ENCODE data around the gene ITGAE. TPM values are rescaled to one million over a fixed set of nuclear protein-coding genes. Genes with fewer than 3 reads are reported as not detected.

ITGAE gene
- total RNA-seq, 2 donors from 2014 or later: 15.7 to 20.5 TPM

GRCh38 chr17:3827124-3827773 lies 26.3 kb upstream of the ITGAE start:
- intact Hi-C loops (cut with DNase I): no loop called here
- DNase-seq: no peak
- no peak for ATAC-seq

GRCh38 chr17:3826191-3826590 lies 25.2 kb upstream of the ITGAE start:
- intact Hi-C loops (cut with DNase I): no loop called here
- ATAC-seq: no peak
- DNase-seq: no peak

- intact Hi-C loops (cut with DNase I): no loop called here
- ATAC-seq: no peak
- no peak for DNase-seq
Measured at GRCh38 chr17:3821101-3821500, 20.1 kb upstream of the ITGAE start.

GRCh38 chr17:3818786-3819185 lies 17.8 kb upstream of the ITGAE start:
- intact Hi-C loops (cut with DNase I): loop anchor here in 1 of 2 donors (10.0 kb wide), 1 partner anchor 84 kb away; no protein-coding TSS in a partner anchor
- ATAC-seq (peak; percentile 82 to 89), DNase-seq (no peak)

GRCh38 chr17:3817851-3818605 lies 17.0 kb upstream of the ITGAE start:
- DNase-seq: no peak
- intact Hi-C loops (cut with DNase I): loop anchor here in 1 of 2 donors (10.0 kb wide), 1 partner anchor 83 kb away; no protein-coding TSS in a partner anchor
- ATAC-seq: no peak

- no peak for DNase-seq
- ATAC-seq: no peak
- intact Hi-C loops (cut with DNase I): loop anchor here in 1 of 2 donors (10.0 kb wide), 1 partner anchor 81 kb away; no protein-coding TSS in a partner anchor
Measured at GRCh38 chr17:3815925-3816324, 14.9 kb upstream of the ITGAE start.

GRCh38 chr17:3815122-3815521 lies 14.1 kb upstream of the ITGAE start:
- ATAC-seq: no peak
- no peak for DNase-seq
- intact Hi-C loops (cut with DNase I): loop anchor here in 1 of 2 donors (10.0 kb wide), 1 partner anchor 80 kb away; no protein-coding TSS in a partner anchor

GRCh38 chr17:3814361-3814760 lies 13.4 kb upstream of the ITGAE start:
- DNase-seq (no peak), ATAC-seq (no peak)
- intact Hi-C loops (cut with DNase I): loop anchor here in 1 of 2 donors (10.0 kb wide), 1 partner anchor 80 kb away; no protein-coding TSS in a partner anchor

GRCh38 chr17:3813171-3813570 lies 12.2 kb upstream of the ITGAE start:
- ATAC-seq (peak in 1 of 2 donors; percentile 16), DNase-seq (no peak)
- intact Hi-C loops (cut with DNase I): loop anchor here in 1 of 2 donors (10.0 kb wide), 1 partner anchor 78 kb away; no protein-coding TSS in a partner anchor

GRCh38 chr17:3812771-3813170 lies 11.8 kb upstream of the ITGAE start:
- DNase-seq (no peak), ATAC-seq (peak in 1 of 2 donors; percentile 83)

GRCh38 chr17:3812284-3812683 lies 11.3 kb upstream of the ITGAE start:
- DNase-seq (no peak), ATAC-seq (peak in 1 of 2 donors; percentile 48)
- intact Hi-C loops (cut with DNase I): loop anchor here in 1 of 2 donors (10.0 kb wide), 1 partner anchor 77 kb away; no protein-coding TSS in a partner anchor

More at GRCh38 chr17:3812771-3813170, 11.8 kb upstream of the ITGAE start:
- intact Hi-C loops (cut with DNase I): loop anchor here in 1 of 2 donors (10.0 kb wide), 1 partner anchor 78 kb away; no protein-coding TSS in a partner anchor

GRCh38 chr17:3810019-3810418 lies 9.0 kb upstream of the ITGAE start:
- DNase-seq: no peak
- intact Hi-C loops (cut with DNase I): loop anchor here in 1 of 2 donors (10.0 kb wide), 1 partner anchor 75 kb away; no protein-coding TSS in a partner anchor
- ATAC-seq: no peak

GRCh38 chr17:3809135-3809534 lies 8.1 kb upstream of the ITGAE start:
- DNase-seq (no peak), ATAC-seq (no peak)
- intact Hi-C loops (cut with DNase I): no loop called here

GRCh38 chr17:3808701-3809100 lies 7.7 kb upstream of the ITGAE start:
- intact Hi-C loops (cut with DNase I): no loop called here
- DNase-seq (no peak), ATAC-seq (no peak)

GRCh38 chr17:3805581-3805980 lies 4.6 kb upstream of the ITGAE start:
- DNase-seq (no peak), ATAC-seq (no peak)
- intact Hi-C loops (cut with DNase I): no loop called here

- no peak for DNase-seq
- no peak for ATAC-seq
- intact Hi-C loops (cut with DNase I): no loop called here
Measured at GRCh38 chr17:3804503-3804931, 3.5 kb upstream of the ITGAE start.

- intact Hi-C loops (cut with DNase I): no loop called here
- ATAC-seq: no peak
Measured at GRCh38 chr17:3803308-3803640, 2.3 kb upstream of the ITGAE start.

GRCh38 chr17:3802461-3803307 lies 1.7 kb upstream of the ITGAE start:
- DNase-seq: no peak
- intact Hi-C loops (cut with DNase I): no loop called here
- peak; percentile 30 to 68 for ATAC-seq

More at GRCh38 chr17:3803308-3803640, 2.3 kb upstream of the ITGAE start:
- DNase-seq: no peak

- intact Hi-C loops (cut with DNase I): no loop called here
- ATAC-seq: no peak
- no peak for DNase-seq
Measured at GRCh38 chr17:3801792-3802191, 804 bp upstream of the ITGAE start.

Measured in left cardiac atrium (tissue), 4 donors.